ENCODE data around the gene TSC2.
"Not testable (repeated sequence)": the region's sequence is repeated elsewhere in the genome, so short reads cannot be mapped to it uniquely, and the experiment has no call there.

- TF ChIP-seq MYC (IDR thresholded peaks at IDR 0.05; ENCODE audit: low read depth, low read length); POLR2AphosphoS5 (IDR thresholded peaks at IDR 0.05; ENCODE audit: insufficient read depth, low read depth, low read length); CTCF (IDR thresholded peaks at IDR 0.05; ENCODE audit: extremely low read depth in 1 of 2, insufficient read depth in 1 of 2, low read depth in 1 of 2, low read length in 2 of 2); EZH2 (IDR thresholded peaks at IDR 0.05; ENCODE audit: borderline replicate concordance, low read depth, low read length, severe bottlenecking); POLR2A (IDR thresholded peaks at IDR 0.05; ENCODE audit: low read depth, low read length); FOS (IDR thresholded peaks at IDR 0.05; ENCODE audit: borderline replicate concordance, insufficient read depth, low read length); JUN (IDR thresholded peaks at IDR 0.05; ENCODE audit: borderline replicate concordance, insufficient read depth, insufficient read length, low read depth): not testable (repeated sequence)
- TF ChIP-seq, protein P1, sequence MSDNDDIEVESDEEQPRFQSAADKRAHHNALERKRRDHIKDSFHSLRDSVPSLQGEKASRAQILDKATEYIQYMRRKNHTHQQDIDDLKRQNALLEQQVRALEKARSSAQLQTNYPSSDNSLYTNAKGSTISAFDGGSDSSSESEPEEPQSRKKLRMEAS (IDR thresholded peaks at IDR 0.05; ENCODE audit: insufficient read depth, insufficient read length) = not testable (repeated sequence)
Measured at GRCh38 chr16:2108446-2109270, 60.9 kb downstream of the TSC2 start.

Data from endothelial cell of umbilical vein (primary cell).